ENCODE measurements around the gene CLMN. TPM values are rescaled to one million over a fixed set of nuclear protein-coding genes. Genes with fewer than 3 reads are reported as not detected.

The CLMN gene
- total and polyA plus RNA-seq, 2 of the 8 experiments (the other 6 are each of a cell fraction or from before 2014, with no cell fraction given), result 1.6 to 8.2 TPM

- TF ChIP-seq ATF3 (IDR thresholded peaks at IDR 0.05; ENCODE audit: insufficient read depth, low read depth, low read length), result no peak
- no peak for TF ChIP-seq KDM5A (IDR thresholded peaks at IDR 0.05; ENCODE audit: low read length)
- TF ChIP-seq EP300 (IDR thresholded peaks at IDR 0.05; ENCODE audit: borderline replicate concordance in 1 of 2, low read depth in 2 of 2, low read length in 2 of 2), result no peak
- no peak for TF ChIP-seq SIRT6 (IDR thresholded peaks at IDR 0.05; ENCODE audit: low read length)
- no peak for TF ChIP-seq SP4 (IDR thresholded peaks at IDR 0.05; ENCODE audit: low read length)
- no peak for TF ChIP-seq RAD21 (IDR thresholded peaks at IDR 0.05 in 1 of 2, conservative IDR thresholded peaks at IDR 0.05 in 1 of 2; ENCODE audit: low read depth in 2 of 2, low read length in 2 of 2)
- TF ChIP-seq SIN3A (conservative IDR thresholded peaks at IDR 0.05 in 1 of 2, IDR thresholded peaks at IDR 0.05 in 1 of 2; ENCODE audit: low read depth in 1 of 2, low read length in 2 of 2), result no peak
Measured at GRCh38 chr14:95213774-95214173, 105.9 kb downstream of the CLMN start (continued).

All from H1 (cell line).